K562 (cell line): ENCODE results near the gene ENTPD8. TPM values are rescaled to one million over a fixed set of nuclear protein-coding genes. Genes with fewer than 3 reads are reported as not detected.

Experiments used
- CBX3 ChIP-seq, 2 experiments: IDR thresholded peaks; 1 replicate in 1 of 2; 2 replicates in 1 of 2; pipeline ENCODE4 v1.6.1; 2012; ENCODE audit warnings: inconsistent platforms in 2 of 2, low read length in 2 of 2, borderline replicate concordance in 1 of 2, control low read depth in 1 of 2
- FOXK1 ChIP-seq: sonication (generic); formaldehyde crosslinking; IDR thresholded peaks from 2 replicates; pipeline ENCODE4 v1.8.0; 2022; ENCODE audit warnings: missing genetic modification reagents, mild to moderate bottlenecking, borderline replicate concordance
- HCFC1 ChIP-seq: IDR thresholded peaks from 2 replicates; pipeline ENCODE4 v1.6.1; 2012; ENCODE audit warnings: low read depth, low read length, improper control_type of control experiment
- KDM1A ChIP-seq, 2 experiments: fragments of 450-650 bp; IDR thresholded peaks; 2 replicates each; pipeline ENCODE4 v1.6.1; 2016; ENCODE audit warnings: mild to moderate bottlenecking in 2 of 2
- USF1 ChIP-seq: sonication (generic); formaldehyde crosslinking; IDR thresholded peaks from 2 replicates; pipeline ENCODE4 v1.9.0; 2022; ENCODE audit warnings: mild to moderate bottlenecking, missing genetic modification reagents
- ZNF184 ChIP-seq: sonication (generic); formaldehyde crosslinking; IDR thresholded peaks from 2 replicates; pipeline ENCODE4 v1.5.0; 2020; ENCODE audit warnings: missing genetic modification reagents
- ZNF41 ChIP-seq: fragments of 250-450 bp; sonication (Bioruptor Pico); conservative IDR thresholded peaks from 2 replicates; pipeline ENCODE4 v1.4.0; 2020; ENCODE audit warnings: mild to moderate bottlenecking
- ZNF584 ChIP-seq: fragments of 200-800 bp; sonication (Bioruptor generic); IDR thresholded peaks from 2 replicates; pipeline ENCODE4 v1.6.1; 2016; ENCODE audit warnings: low read depth, mild to moderate bottlenecking, missing genetic modification characterization, missing compliant biosample characterization
- ZNF830 ChIP-seq: fragments of 250-450 bp; sonication (Bioruptor Pico); IDR thresholded peaks from 2 replicates; pipeline ENCODE4 v1.5.0; 2021; ENCODE audit warnings: mild to moderate bottlenecking
- polyA plus RNA-seq, 8 experiments: library from polyadenylated mRNA; depleted of rRNA in 4 of 8; stranded (reverse) in 5 of 8; unstranded in 3 of 8; fragments of >200 nt; fragmentation: Nextera tagmentation in 2 of 8; fragmentation: Illumina TruSeq in 1 of 8; extraction: Ambion mirVana in 2 of 8; extraction: Trizol in 1 of 8; gene quantifications; 2 replicates each; pipeline versions ENCODE4 v1.2.1 to v1.2.3, GENCODE V29; 2011 to 2014; ENCODE audit warnings: inconsistent platforms in 1 of 8, missing spikeins in 1 of 8
- total RNA-seq, 7 experiments: library from RNA; depleted of rRNA in 6 of 7; stranded (reverse); fragments of >200 nt in 6 of 7; fragmentation: Illumina TruSeq in 2 of 7; extraction: Trizol in 2 of 7; gene quantifications; 2 replicates each; pipeline versions ENCODE4 v1.2.1 to v1.2.3, GENCODE V29; 2011 to 2021; ENCODE audit warnings: low replicate concordance in 1 of 7
- TF ChIP-seq, protein P1 (sequence below): sonication (generic); formaldehyde crosslinking; IDR thresholded peaks from 2 replicates; pipeline ENCODE4 v1.8.0; 2022; ENCODE audit warnings: mild to moderate bottlenecking, missing genetic modification reagents

ENTPD8 gene
- total and polyA plus RNA-seq, 9 of the 15 experiments (the other 6 are each of a cell fraction or from before 2014, with no cell fraction given), result 0.06 to 0.27 (median 0.19) TPM; not detected in 5

DNA sequence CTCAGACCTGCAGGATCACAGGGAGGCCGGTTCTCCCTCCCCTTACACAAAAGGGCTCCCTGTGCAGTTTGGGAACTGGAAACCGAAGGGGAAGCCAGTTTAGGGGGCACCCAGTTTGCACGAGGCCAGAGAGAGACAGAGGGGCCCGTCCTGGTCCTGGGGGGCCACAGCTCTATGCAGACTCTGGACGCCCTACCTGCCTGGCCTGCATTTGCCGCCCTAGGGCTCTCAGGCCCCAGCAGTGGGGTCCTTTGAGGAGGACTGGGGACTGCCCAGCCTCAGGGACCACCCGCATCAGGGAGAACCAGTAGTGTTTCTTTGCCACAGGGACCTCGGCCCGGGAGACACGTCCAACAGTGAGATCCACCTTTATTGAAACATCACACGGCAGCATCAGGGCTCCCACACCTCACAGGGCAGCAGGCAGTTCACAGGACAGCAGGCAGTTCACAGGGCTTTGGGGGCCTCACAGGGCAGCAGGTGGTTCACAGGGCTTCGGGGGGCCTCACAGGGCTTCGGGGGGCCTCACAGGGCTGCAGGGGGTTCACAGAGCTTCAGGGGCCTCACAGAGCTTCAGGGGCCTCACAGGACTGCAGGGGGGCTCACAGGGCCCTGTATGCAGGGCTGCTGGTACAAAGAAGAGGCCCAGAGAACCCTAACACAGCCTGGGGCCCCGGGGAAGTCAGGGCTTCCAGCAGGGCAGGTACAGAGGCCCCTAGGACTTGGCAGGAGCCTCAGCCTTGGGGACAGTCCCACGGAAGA lies 18.6 kb upstream of the ENTPD8 start (continued):
- TF ChIP-seq KDM1A (IDR thresholded peaks at IDR 0.05) (no peak), ZNF830 (0 out of 2 replicates have a peak, but pooled peaks have one; percentile 30), HCFC1 (no peak), USF1 (CRISPR knock-in tag) (0 out of 2 replicates have a peak, but pooled peaks have one; percentile 1), ZNF184 (CRISPR knock-in tag) (no peak), ZNF584 (CRISPR knock-in tag) (no peak), ZNF41 (CRISPR knock-in tag) (no peak), FOXK1 (CRISPR knock-in tag) (0 out of 2 replicates have a peak, but pooled peaks have one; percentile 23), CBX3 (IDR thresholded peaks at IDR 0.05; ENCODE audit: borderline replicate concordance in 1 of 2, low read length in 2 of 2) (0 out of 3 replicates have a peak, but pooled peaks of 1 of the 2 experiments have one; percentile 17)
- TF ChIP-seq, protein P1, sequence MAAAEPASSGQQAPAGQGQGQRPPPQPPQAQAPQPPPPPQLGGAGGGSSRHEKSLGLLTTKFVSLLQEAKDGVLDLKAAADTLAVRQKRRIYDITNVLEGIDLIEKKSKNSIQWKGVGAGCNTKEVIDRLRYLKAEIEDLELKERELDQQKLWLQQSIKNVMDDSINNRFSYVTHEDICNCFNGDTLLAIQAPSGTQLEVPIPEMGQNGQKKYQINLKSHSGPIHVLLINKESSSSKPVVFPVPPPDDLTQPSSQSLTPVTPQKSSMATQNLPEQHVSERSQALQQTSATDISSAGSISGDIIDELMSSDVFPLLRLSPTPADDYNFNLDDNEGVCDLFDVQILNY (CRISPR knock-in tag), result 0 out of 2 replicates have a peak, but pooled peaks have one; percentile 62
